GM19238 (cell line): Measurements from ENCODE around the gene DCAF11.

ENCODE experiments used
- DNase-seq: peaks from one replicate; pipeline ENCODE4 v3.0.0; 2011; ENCODE audit warnings: low spot score; ENCODE audit not compliant: insufficient read length

The DCAF11 gene

GRCh38 chr14:24114532-24115421, at the start of gene DCAF11, which contains the start of gene NRL:
DCAF11 (plus strand) TSS chr14:24114777; CDS start chr14:24115595, 818 bp downstream.
NRL (minus strand) TSS chr14:24114949; CDS start chr14:24082848, 32,101 bp downstream.
- DNase-seq: peak; percentile 94

- no peak for DNase-seq
Measured at GRCh38 chr14:24064856-24065255, 49.7 kb upstream of the DCAF11 start.

- no peak for DNase-seq
Measured at GRCh38 chr14:24065408-24065807, 49.2 kb upstream of the DCAF11 start.

- no peak for DNase-seq
Measured at GRCh38 chr14:24066496-24067132, 48.0 kb upstream of the DCAF11 start.

GRCh38 chr14:24067133-24068082, 47.2 kb upstream of the DCAF11 start:
- DNase-seq: no peak

GRCh38 chr14:24068711-24069410, 45.7 kb upstream of the DCAF11 start:
- no peak for DNase-seq

GRCh38 chr14:24069411-24069735, 45.2 kb upstream of the DCAF11 start:
- no peak for DNase-seq

- no peak for DNase-seq
Measured at GRCh38 chr14:24070285-24071143, 44.1 kb upstream of the DCAF11 start.

GRCh38 chr14:24071144-24071697, 43.4 kb upstream of the DCAF11 start, which contains the start of gene CPNE6:
CPNE6 (plus strand) TSS chr14:24071562; CDS start chr14:24072937, 1,375 bp downstream.
- no peak for DNase-seq

- DNase-seq: no peak
Measured at GRCh38 chr14:24071836-24072430, 42.6 kb upstream of the DCAF11 start.

GRCh38 chr14:24072436-24072835, 42.1 kb upstream of the DCAF11 start:
- DNase-seq: no peak

GRCh38 chr14:24072881-24073877, 41.4 kb upstream of the DCAF11 start:
- no peak for DNase-seq

- no peak for DNase-seq
Measured at GRCh38 chr14:24074625-24075484, 39.7 kb upstream of the DCAF11 start.

GRCh38 chr14:24075485-24076301, 38.9 kb upstream of the DCAF11 start:
- no peak for DNase-seq

GRCh38 chr14:24076302-24076601, 38.3 kb upstream of the DCAF11 start:
- no peak for DNase-seq

GRCh38 chr14:24077086-24077485, 37.5 kb upstream of the DCAF11 start:
- DNase-seq: no peak
